K562 (cell line): ENCODE data around the gene YAP1. TPM values are rescaled to one million over a fixed set of nuclear protein-coding genes. Genes with fewer than 3 reads are reported as not detected.

Source experiments
- ATAC-seq: fragments of 200-7000 bp; cut with Tn5 transposase; 3 replicates; pipeline ENCODE4 v1.9.1; 2020; ENCODE audit warnings: moderate library complexity
- BruUV-seq: library from RNA; stranded (reverse); fragments of 400-500 nt; replicated peaks from 2 replicates; lab custom pipeline; 2021; lab: Mats Ljungman, UMichigan
- CTCF ChIA-PET: fragments of 300-600 bp; formaldehyde crosslinking; extraction: SDS; loops from one replicate; lab custom pipeline; 2021; ENCODE audit warnings: low intra/inter-chr PET ratio; lab: Yijun Ruan, JAX
- POLR2A ChIA-PET: fragments of 300-600, 350-650 bp; sonication (Branson Sonifier 250); formaldehyde crosslinking; extraction: SDS; loops from one replicate; lab custom pipeline; 2021; ENCODE audit warnings: antibody characterized with exemption, inconsistent platforms; lab: Yijun Ruan, JAX
- DNase-seq, 4 experiments: peaks; one replicate each; pipeline versions ENCODE4 v3.0.0 to v3.0.0-alpha.2; 2011 to 2018; ENCODE audit warnings: low spot score in 3 of 4, mixed read lengths in 3 of 4; ENCODE audit errors: extremely low read depth in 1 of 4
- FAIRE-seq: peaks from 2 replicates; lab custom pipeline; 2011; peaks lifted over from hg19 to GRCh38; lab: Jason Lieb, UNC
- H2AFZ ChIP-seq: 2 replicates; pipeline ENCODE4 v1.6.0; 2011; ENCODE audit warnings: low read depth, low read length, control low read depth, inconsistent platforms
- H3K27ac ChIP-seq: fragments of 200-600 bp; 3 replicates; pipeline ENCODE4 v1.8.0; 2011; ENCODE audit warnings: low read depth, mild to moderate bottlenecking, control low read depth, inconsistent platforms, low read length, moderate library complexity, mixed read lengths; ENCODE audit errors: extremely low read depth
- H3K27me3 ChIP-seq, 2 experiments: fragments of 300-600 bp in 1 of 2; 2 replicates in 1 of 2; 3 replicates in 1 of 2; pipeline versions ENCODE4 v1.6.0 to v1.8.0; 2011; ENCODE audit warnings: inconsistent platforms in 2 of 2, low read length in 2 of 2, mild to moderate bottlenecking in 1 of 2, mixed read lengths in 1 of 2, moderate library complexity in 1 of 2; ENCODE audit not compliant: control insufficient read depth in 2 of 2, insufficient read depth in 2 of 2
- H3K36me3 ChIP-seq: fragments of 300-600 bp; 3 replicates; pipeline ENCODE4 v1.8.0; 2011; ENCODE audit warnings: mild to moderate bottlenecking, low read length, inconsistent platforms; ENCODE audit not compliant: control insufficient read depth, insufficient read depth
- H3K4me1 ChIP-seq, 2 experiments: fragments of 200-600 bp in 1 of 2; replicated peaks in 1 of 2; 2 replicates in 1 of 2; 3 replicates in 1 of 2; pipeline versions ENCODE4 v1.5.1 to v1.8.0; 2011; ENCODE audit warnings: inconsistent platforms in 2 of 2, low read length in 2 of 2, mild to moderate bottlenecking in 1 of 2, mixed read lengths in 1 of 2, moderate library complexity in 1 of 2; ENCODE audit not compliant: control insufficient read depth in 2 of 2, insufficient read depth in 2 of 2
- H3K4me2 ChIP-seq: 2 replicates; pipeline ENCODE4 v1.6.1; 2011; ENCODE audit warnings: low read length, control low read depth, inconsistent platforms, mixed read lengths; ENCODE audit not compliant: insufficient read depth
- H3K4me3 ChIP-seq: fragments of 200-600 bp; sonication (generic), shearing (Covaris generic); 2 replicates; pipeline ENCODE4 v1.5.1; 2016; ENCODE audit warnings: control low read depth, inconsistent platforms
- H3K79me2 ChIP-seq: fragments of 200-600 bp; 3 replicates; pipeline ENCODE4 v1.8.0; 2011; ENCODE audit warnings: low read length, inconsistent platforms; ENCODE audit not compliant: control insufficient read depth, insufficient read depth
- H3K9ac ChIP-seq, 2 experiments: 2 replicates each; pipeline versions ENCODE4 v1.6.0 to v1.6.1; 2011; ENCODE audit warnings: low read depth in 2 of 2, low read length in 2 of 2, control low read depth in 1 of 2, inconsistent platforms in 1 of 2, mild to moderate bottlenecking in 1 of 2, mixed read lengths in 1 of 2; ENCODE audit not compliant: insufficient read depth in 1 of 2
- H3K9me1 ChIP-seq: one replicate; pipeline ENCODE4 v1.6.0; 2011; ENCODE audit warnings: inconsistent platforms, mild to moderate bottlenecking, low read length, moderate library complexity; ENCODE audit not compliant: control insufficient read depth, insufficient read depth
- H3K9me3 ChIP-seq: replicated peaks from 2 replicates; pipeline ENCODE4 v1.5.1; 2011; ENCODE audit warnings: low read depth, low read length, inconsistent platforms; ENCODE audit not compliant: control insufficient read depth, insufficient read depth
- H4K20me1 ChIP-seq: replicated peaks from 2 replicates; pipeline ENCODE4 v1.6.1; 2011; ENCODE audit warnings: low read length, inconsistent platforms, mixed read lengths; ENCODE audit not compliant: control insufficient read depth, insufficient read depth
- HNRNPUL1 ChIP-seq: fragments of 200-400 bp; formaldehyde crosslinking; IDR thresholded peaks from 2 replicates; pipeline ENCODE4 v1.6.1; 2017; ENCODE audit warnings: low read length
- MXD1 ChIP-seq: fragments of 250-450 bp; sonication (Bioruptor Pico); IDR thresholded peaks from 2 replicates; pipeline ENCODE4 v1.8.0; 2021; ENCODE audit warnings: borderline replicate concordance, mild to moderate bottlenecking, moderate library complexity; ENCODE audit not compliant: poor library complexity, severe bottlenecking
- POLR3G ChIP-seq: IDR thresholded peaks from 2 replicates; pipeline ENCODE4 v1.6.1; 2011; ENCODE audit not compliant: insufficient read length, insufficient replicate concordance; ENCODE audit errors: extremely low read depth
- PTRF ChIP-seq: fragments of 450-650 bp; IDR thresholded peaks from 2 replicates; pipeline ENCODE4 v1.6.1; 2016; ENCODE audit warnings: mild to moderate bottlenecking, missing genetic modification characterization, missing compliant biosample characterization
- PURB ChIP-seq: sonication (generic); formaldehyde crosslinking; IDR thresholded peaks from 2 replicates; pipeline ENCODE4 v1.9.0; 2021; ENCODE audit warnings: low read depth, mild to moderate bottlenecking, missing genetic modification reagents
- RBFOX2 ChIP-seq: fragments of 200-400 bp; formaldehyde crosslinking; IDR thresholded peaks from 2 replicates; pipeline ENCODE4 v1.6.1; 2017; ENCODE audit warnings: low read depth, mild to moderate bottlenecking, low read length, moderate library complexity
- RHOXF2B ChIP-seq: fragments of 250-450 bp; sonication (Bioruptor Pico); conservative IDR thresholded peaks from 2 replicates; pipeline ENCODE4 v1.5.1; 2021
- SNRNP70 ChIP-seq: fragments of 200-400 bp; formaldehyde crosslinking; optimal IDR thresholded peaks from 2 replicates; pipeline ENCODE3; 2017; ENCODE audit warnings: low read depth, low read length
- TCF7L2 ChIP-seq: fragments of 150-350 bp; IDR thresholded peaks from 2 replicates; pipeline ENCODE4 v1.6.1; 2016; ENCODE audit warnings: low read depth, mild to moderate bottlenecking, low read length, moderate library complexity
- U2AF1 ChIP-seq: fragments of 200-400 bp; formaldehyde crosslinking; optimal IDR thresholded peaks from 2 replicates; pipeline ENCODE3; 2017; ENCODE audit warnings: mild to moderate bottlenecking, low read depth, low read length, moderate library complexity
- YY1 ChIP-seq, 3 experiments: IDR thresholded peaks; 2 replicates each; pipeline ENCODE4 v1.6.1; 2011; ENCODE audit warnings: low read length in 2 of 3, mild to moderate bottlenecking in 2 of 3, moderate library complexity in 2 of 3, borderline replicate concordance in 1 of 3, control low read depth in 1 of 3, low read depth in 1 of 3; ENCODE audit not compliant: insufficient read depth in 3 of 3, insufficient replicate concordance in 2 of 3, control insufficient read depth in 1 of 3, insufficient read length in 1 of 3; ENCODE audit errors: extremely low read depth in 1 of 3
- ZNF124 ChIP-seq: sonication (generic); formaldehyde crosslinking; IDR thresholded peaks from 2 replicates; pipeline ENCODE4 v1.8.1; 2022; ENCODE audit warnings: missing genetic modification reagents
- ZNF280B ChIP-seq: fragments of 250-450 bp; sonication (Bioruptor Pico); IDR thresholded peaks from 2 replicates; pipeline ENCODE4 v1.5.1; 2021; ENCODE audit warnings: mild to moderate bottlenecking
- ZNF354B ChIP-seq: fragments of 250-450 bp; sonication (Bioruptor Pico); IDR thresholded peaks from 2 replicates; pipeline ENCODE4 v1.4.0; 2020
- WGBS: fragments of 100-300 bp; shearing (Covaris generic); methylation state at CpG from one replicate; pipeline ENCODE4 v1.1.6; 2016; ENCODE audit warnings: low coverage, mixed read lengths; ENCODE audit not compliant: insufficient coverage; ENCODE audit errors: missing lambda C conversion rate; 5-methylcytosine and 5-hydroxymethylcytosine counted together
- in situ Hi-C: fragments of 300-500 bp; cut with MboI; formaldehyde crosslinking; loops from 4 replicates; pipeline ENCODE4 v1.15.0; 2018; ENCODE audit warnings: inconsistent platforms, mixed read lengths
- intact Hi-C: fragments of 100-400 bp; cut with micrococcal nuclease; formaldehyde crosslinking; loops from 2 replicates; pipeline ENCODE4 v1.14.2; 2022
- polyA plus RNA-seq, 8 experiments: library from polyadenylated mRNA; depleted of rRNA in 4 of 8; stranded (reverse) in 5 of 8; unstranded in 3 of 8; fragments of >200 nt; fragmentation: Nextera tagmentation in 2 of 8; fragmentation: Illumina TruSeq in 1 of 8; extraction: Ambion mirVana in 2 of 8; extraction: Trizol in 1 of 8; gene quantifications; 2 replicates each; pipeline versions ENCODE4 v1.2.1 to v1.2.3, GENCODE V29; 2011 to 2014; ENCODE audit warnings: inconsistent platforms in 1 of 8, missing spikeins in 1 of 8
- total RNA-seq, 7 experiments: library from RNA; depleted of rRNA in 6 of 7; stranded (reverse); fragments of >200 nt in 6 of 7; fragmentation: Illumina TruSeq in 2 of 7; extraction: Trizol in 2 of 7; gene quantifications; 2 replicates each; pipeline versions ENCODE4 v1.2.1 to v1.2.3, GENCODE V29; 2011 to 2021; ENCODE audit warnings: low replicate concordance in 1 of 7
- TF ChIP-seq, protein P1 (sequence below): fragments of 250-450 bp; sonication (Bioruptor Pico); IDR thresholded peaks from 2 replicates; pipeline ENCODE4 v1.4.0; 2020

Gene YAP1
- total and polyA plus RNA-seq, 9 of the 15 experiments (the other 6 are each of a cell fraction or from before 2014, with no cell fraction given) = 0.18 TPM; not detected in 8

GRCh38 chr11:102186551-102187191 is 76.4 kb downstream of the YAP1 start:
- WGBS = 1% methylated on average over 6 of the region's 6 CpGs
- in situ Hi-C loops = no loop called here
- Histone ChIP-seq H3K4me1 (no peaks in the 10 kb centered on the region), H4K20me1 (no peaks in the 10 kb centered on the region), H3K4me3 (no peak overlapping the region), H3K9ac (no peak overlapping the region), H3K27ac (no peak overlapping the region), H3K79me2 (no peaks in the 10 kb centered on the region), H3K4me2 (no peak overlapping the region), H3K9me3 (no peaks in the 10 kb centered on the region), H3K27me3 (no peaks in the 10 kb centered on the region), H3K36me3 (no peaks in the 10 kb centered on the region), H2AFZ (no peak overlapping the region), H3K9me1 (no peaks in the 10 kb centered on the region)
- DNase-seq = no peak
- ChIA-PET POLR2A (no interaction called here), CTCF (no interaction called here)
- FAIRE-seq = no peak
- intact Hi-C loops = no loop called here
- no peak for ATAC-seq
- BruUV-seq = no TSS peak
- TF ChIP-seq PURB (CRISPR knock-in tag) (no peak), HNRNPUL1 (no peak), ZNF124 (CRISPR knock-in tag) (no peak), TCF7L2 (no peak), RBFOX2 (no peak), ZNF280B (CRISPR knock-in tag) (no peak), YY1 (IDR thresholded peaks at IDR 0.05; ENCODE audit: borderline replicate concordance in 1 of 3, control insufficient read depth in 1 of 3, extremely low read depth in 1 of 3, insufficient read depth in 3 of 3, insufficient read length in 1 of 3, insufficient replicate concordance in 2 of 3, low read depth in 1 of 3, low read length in 2 of 3) (no peak), MXD1 (CRISPR knock-in tag) (no peak), PTRF (tag) (no peak), SNRNP70 (no peak), POLR3G (no peak), U2AF1 (no peak), RHOXF2B (CRISPR knock-in tag) (no peak), ZNF354B (CRISPR knock-in tag) (no peak)
- TF ChIP-seq, protein P1, sequence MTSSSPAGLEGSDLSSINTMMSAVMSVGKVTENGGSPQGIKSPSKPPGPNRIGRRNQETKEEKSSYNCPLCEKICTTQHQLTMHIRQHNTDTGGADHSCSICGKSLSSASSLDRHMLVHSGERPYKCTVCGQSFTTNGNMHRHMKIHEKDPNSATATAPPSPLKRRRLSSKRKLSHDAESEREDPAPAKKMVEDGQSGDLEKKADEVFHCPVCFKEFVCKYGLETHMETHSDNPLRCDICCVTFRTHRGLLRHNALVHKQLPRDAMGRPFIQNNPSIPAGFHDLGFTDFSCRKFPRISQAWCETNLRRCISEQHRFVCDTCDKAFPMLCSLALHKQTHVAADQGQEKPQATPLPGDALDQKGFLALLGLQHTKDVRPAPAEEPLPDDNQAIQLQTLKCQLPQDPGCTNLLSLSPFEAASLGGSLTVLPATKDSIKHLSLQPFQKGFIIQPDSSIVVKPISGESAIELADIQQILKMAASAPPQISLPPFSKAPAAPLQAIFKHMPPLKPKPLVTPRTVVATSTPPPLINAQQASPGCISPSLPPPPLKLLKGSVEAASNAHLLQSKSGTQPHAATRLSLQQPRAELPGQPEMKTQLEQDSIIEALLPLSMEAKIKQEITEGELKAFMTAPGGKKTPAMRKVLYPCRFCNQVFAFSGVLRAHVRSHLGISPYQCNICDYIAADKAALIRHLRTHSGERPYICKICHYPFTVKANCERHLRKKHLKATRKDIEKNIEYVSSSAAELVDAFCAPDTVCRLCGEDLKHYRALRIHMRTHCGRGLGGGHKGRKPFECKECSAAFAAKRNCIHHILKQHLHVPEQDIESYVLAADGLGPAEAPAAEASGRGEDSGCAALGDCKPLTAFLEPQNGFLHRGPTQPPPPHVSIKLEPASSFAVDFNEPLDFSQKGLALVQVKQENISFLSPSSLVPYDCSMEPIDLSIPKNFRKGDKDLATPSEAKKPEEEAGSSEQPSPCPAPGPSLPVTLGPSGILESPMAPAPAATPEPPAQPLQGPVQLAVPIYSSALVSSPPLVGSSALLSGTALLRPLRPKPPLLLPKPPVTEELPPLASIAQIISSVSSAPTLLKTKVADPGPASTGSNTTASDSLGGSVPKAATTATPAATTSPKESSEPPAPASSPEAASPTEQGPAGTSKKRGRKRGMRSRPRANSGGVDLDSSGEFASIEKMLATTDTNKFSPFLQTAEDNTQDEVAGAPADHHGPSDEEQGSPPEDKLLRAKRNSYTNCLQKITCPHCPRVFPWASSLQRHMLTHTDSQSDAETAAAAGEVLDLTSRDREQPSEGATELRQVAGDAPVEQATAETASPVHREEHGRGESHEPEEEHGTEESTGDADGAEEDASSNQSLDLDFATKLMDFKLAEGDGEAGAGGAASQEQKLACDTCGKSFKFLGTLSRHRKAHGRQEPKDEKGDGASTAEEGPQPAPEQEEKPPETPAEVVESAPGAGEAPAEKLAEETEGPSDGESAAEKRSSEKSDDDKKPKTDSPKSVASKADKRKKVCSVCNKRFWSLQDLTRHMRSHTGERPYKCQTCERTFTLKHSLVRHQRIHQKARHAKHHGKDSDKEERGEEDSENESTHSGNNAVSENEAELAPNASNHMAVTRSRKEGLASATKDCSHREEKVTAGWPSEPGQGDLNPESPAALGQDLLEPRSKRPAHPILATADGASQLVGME = no peak
